GM12873 (cell line): ENCODE results near the gene CALU.

Source experiments
- CTCF ChIP-seq: IDR thresholded peaks from 2 replicates; pipeline ENCODE4 v1.5.1; 2012; ENCODE audit warnings: low read depth, mild to moderate bottlenecking, moderate library complexity, low read length, control low read depth; ENCODE audit not compliant: insufficient read depth; ENCODE audit errors: missing control alignments

The CALU gene

GRCh38 chr7:128739048-128739962, at the start of gene CALU:
TSS of gene CALU (plus strand) at chr7:128739359. CDS start at chr7:128748584, 9,225 bp downstream.
- no peak for TF ChIP-seq CTCF

- no peak for TF ChIP-seq CTCF
These were observed 47.9 kb upstream of the CALU start for GRCh38 chr7:128691227-128691626.

- TF ChIP-seq CTCF, result no peak
These were observed 46.4 kb upstream of the CALU start for GRCh38 chr7:128692623-128693270.

- TF ChIP-seq CTCF, result no peak
These were observed 45.7 kb upstream of the CALU start for GRCh38 chr7:128693373-128694015.

GRCh38 chr7:128694738-128695137, 44.4 kb upstream of the CALU start:
- TF ChIP-seq CTCF, result no peak

- peak; percentile 26 for TF ChIP-seq CTCF
These were observed 41.8 kb upstream of the CALU start for GRCh38 chr7:128697302-128697905.
